Activated CD8-positive, alpha-beta memory T cell treated with anti-CD3 and anti-CD28 coated beads, Interleukin-2, amount 50 U/mL, for 24 hours (primary cell): ENCODE data around the gene FKRP.

Experiments
- DNase-seq: peaks from one replicate; pipeline ENCODE4 v3.0.0-alpha.2; 2020; ENCODE audit errors: extremely low read depth

Gene FKRP

GRCh38 chr19:46718934-46719622, 26.8 kb upstream of the FKRP start:
- DNase-seq: no peak

- DNase-seq: no peak
These were observed 26.0 kb upstream of the FKRP start for GRCh38 chr19:46719629-46720502.

- DNase-seq: no peak
These were observed 25.2 kb upstream of the FKRP start for GRCh38 chr19:46720503-46721239.

- no peak for DNase-seq
These were observed 24.4 kb upstream of the FKRP start for GRCh38 chr19:46721269-46722003.

- no peak for DNase-seq
These were observed 23.9 kb upstream of the FKRP start for GRCh38 chr19:46722004-46722380.

- no peak for DNase-seq
These were observed 23.3 kb upstream of the FKRP start for GRCh38 chr19:46722421-46723022.

- DNase-seq: no peak
These were observed 22.8 kb upstream of the FKRP start for GRCh38 chr19:46723023-46723461.

- no peak for DNase-seq
These were observed 22.4 kb upstream of the FKRP start for GRCh38 chr19:46723471-46723870.

- no peak for DNase-seq
These were observed 21.4 kb upstream of the FKRP start for GRCh38 chr19:46724468-46724867.

- DNase-seq: no peak
These were observed 20.6 kb upstream of the FKRP start for GRCh38 chr19:46725036-46725820.

GRCh38 chr19:46725859-46726393, 19.9 kb upstream of the FKRP start:
- DNase-seq: no peak

- no peak for DNase-seq
These were observed 19.3 kb upstream of the FKRP start for GRCh38 chr19:46726551-46726950.

- no peak for DNase-seq
These were observed 18.8 kb upstream of the FKRP start for GRCh38 chr19:46726971-46727501.

- no peak for DNase-seq
These were observed 18.1 kb upstream of the FKRP start for GRCh38 chr19:46727757-46728156.

- DNase-seq: no peak
These were observed 17.6 kb upstream of the FKRP start for GRCh38 chr19:46728208-46728607.

- DNase-seq: peak; percentile 44
These were observed 17.0 kb upstream of the FKRP start for GRCh38 chr19:46728693-46729339.

- no peak for DNase-seq
These were observed 16.2 kb upstream of the FKRP start for GRCh38 chr19:46729696-46730095.

GRCh38 chr19:46730187-46730586, 15.7 kb upstream of the FKRP start:
- no peak for DNase-seq

- DNase-seq: no peak
These were observed 15.3 kb upstream of the FKRP start for GRCh38 chr19:46730595-46730994.
